OCI-LY7 (cell line): ENCODE measurements around the gene BEAN1. TPM values are rescaled to one million over a fixed set of nuclear protein-coding genes. Genes with fewer than 3 reads are reported as not detected.

ENCODE experiments used
- BruUV-seq: library from RNA; stranded (reverse); fragments of 400-500 nt; replicated peaks from 2 replicates; lab custom pipeline; 2021; lab: Mats Ljungman, UMichigan
- CTCF ChIA-PET: fragments of 300-600 bp; sonication (Branson Sonifier 250); formaldehyde crosslinking; loops from one replicate; lab custom pipeline; 2022; ENCODE audit warnings: antibody characterized with exemption; ENCODE audit not compliant: unreplicated experiment; lab: Charles Lee
- POLR2A ChIA-PET: fragments of 300-600 bp; sonication (Branson Sonifier 250); formaldehyde crosslinking; loops from one replicate; lab custom pipeline; 2022; ENCODE audit warnings: antibody characterized with exemption; lab: Charles Lee
- DNase-seq: peaks from one replicate; pipeline ENCODE4 v3.0.0-alpha.2; 2015; ENCODE audit warnings: low spot score
- H2AFZ ChIP-seq: fragments of 200-600 bp; sonication (generic), shearing (Covaris generic); 2 replicates; pipeline ENCODE4 v1.6.1; 2014; ENCODE audit warnings: mild to moderate bottlenecking, antibody characterized with exemption, low read length, moderate library complexity
- H3K27ac ChIP-seq: fragments of 200-600 bp; sonication (generic); 2 replicates; pipeline ENCODE4 v1.5.1; 2014; ENCODE audit warnings: mixed run types, low read depth, mild to moderate bottlenecking, moderate library complexity, low read length, inconsistent platforms; ENCODE audit not compliant: poor library complexity, severe bottlenecking
- H3K36me3 ChIP-seq: fragments of 200-600 bp; sonication (generic); 2 replicates; pipeline ENCODE4 v1.6.1; 2014; ENCODE audit warnings: mild to moderate bottlenecking, antibody characterized with exemption, low read length, moderate library complexity, mixed read lengths; ENCODE audit not compliant: insufficient read depth
- H3K4me1 ChIP-seq: fragments of 200-600 bp; sonication (generic); 2 replicates; pipeline ENCODE4 v1.5.1; 2014; ENCODE audit warnings: mild to moderate bottlenecking, low read length; ENCODE audit not compliant: insufficient read depth, poor library complexity, severe bottlenecking
- H3K4me2 ChIP-seq: fragments of 200-600 bp; sonication (generic); 2 replicates; pipeline ENCODE4 v1.6.1; 2014; ENCODE audit warnings: mild to moderate bottlenecking, low read length
- H3K4me3 ChIP-seq: fragments of 200-600 bp; sonication (generic); 2 replicates; pipeline ENCODE4 v1.5.1; 2014; ENCODE audit warnings: mild to moderate bottlenecking, low read depth, low read length; ENCODE audit not compliant: poor library complexity, severe bottlenecking
- H3K79me2 ChIP-seq: fragments of 200-600 bp; sonication (generic); 2 replicates; pipeline ENCODE4 v1.6.1; 2016; ENCODE audit warnings: low read depth, mild to moderate bottlenecking, low read length, moderate library complexity, mixed read lengths; ENCODE audit not compliant: insufficient read depth
- H3K9me2 ChIP-seq: fragments of 200-600 bp; sonication (generic); 2 replicates; pipeline ENCODE4 v1.6.1; 2016; ENCODE audit warnings: mild to moderate bottlenecking, low read length, mixed read lengths; ENCODE audit not compliant: insufficient read depth
- H3K9me3 ChIP-seq: fragments of 200-600 bp; sonication (generic); 2 replicates; pipeline ENCODE4 v1.6.1; 2014; ENCODE audit warnings: mild to moderate bottlenecking, mixed run types, low read length, mixed read lengths
- H4K20me1 ChIP-seq: fragments of 200-600 bp; sonication (generic); 2 replicates; pipeline ENCODE4 v1.6.1; 2014; ENCODE audit warnings: mild to moderate bottlenecking, antibody characterized with exemption, low read length, moderate library complexity, mixed read lengths; ENCODE audit not compliant: insufficient read depth
- CTCF ChIP-seq: fragments of 200-600 bp; sonication (generic); conservative IDR thresholded peaks from 2 replicates; pipeline ENCODE4 v1.5.1; 2014; ENCODE audit warnings: mild to moderate bottlenecking, antibody characterized with exemption, low read length, moderate library complexity, mixed read lengths
- EZH2phosphoT487 ChIP-seq: fragments of 200-600 bp; sonication (generic); IDR thresholded peaks from 2 replicates; pipeline ENCODE4 v1.6.1; 2018; ENCODE audit warnings: low read depth, borderline replicate concordance, mild to moderate bottlenecking, mixed run types, antibody characterized with exemption, low read length, moderate library complexity, mixed read lengths
- intact Hi-C: fragments of 100-400 bp; cut with micrococcal nuclease; formaldehyde crosslinking; loops from one replicate; pipeline ENCODE4 v1.10.0; 2022; ENCODE audit not compliant: unreplicated experiment
- total RNA-seq, 2 experiments: library from RNA; depleted of rRNA in 1 of 2; stranded (reverse); fragments of >200 nt in 1 of 2; shearing (Covaris generic) in 1 of 2; gene quantifications; 2 replicates each; pipeline ENCODE4 v1.2.3, GENCODE V29; 2014 to 2022

The BEAN1 gene
- total RNA-seq, 2 experiments from 2014 or later: 0.13 TPM; not detected in 1

DNA sequence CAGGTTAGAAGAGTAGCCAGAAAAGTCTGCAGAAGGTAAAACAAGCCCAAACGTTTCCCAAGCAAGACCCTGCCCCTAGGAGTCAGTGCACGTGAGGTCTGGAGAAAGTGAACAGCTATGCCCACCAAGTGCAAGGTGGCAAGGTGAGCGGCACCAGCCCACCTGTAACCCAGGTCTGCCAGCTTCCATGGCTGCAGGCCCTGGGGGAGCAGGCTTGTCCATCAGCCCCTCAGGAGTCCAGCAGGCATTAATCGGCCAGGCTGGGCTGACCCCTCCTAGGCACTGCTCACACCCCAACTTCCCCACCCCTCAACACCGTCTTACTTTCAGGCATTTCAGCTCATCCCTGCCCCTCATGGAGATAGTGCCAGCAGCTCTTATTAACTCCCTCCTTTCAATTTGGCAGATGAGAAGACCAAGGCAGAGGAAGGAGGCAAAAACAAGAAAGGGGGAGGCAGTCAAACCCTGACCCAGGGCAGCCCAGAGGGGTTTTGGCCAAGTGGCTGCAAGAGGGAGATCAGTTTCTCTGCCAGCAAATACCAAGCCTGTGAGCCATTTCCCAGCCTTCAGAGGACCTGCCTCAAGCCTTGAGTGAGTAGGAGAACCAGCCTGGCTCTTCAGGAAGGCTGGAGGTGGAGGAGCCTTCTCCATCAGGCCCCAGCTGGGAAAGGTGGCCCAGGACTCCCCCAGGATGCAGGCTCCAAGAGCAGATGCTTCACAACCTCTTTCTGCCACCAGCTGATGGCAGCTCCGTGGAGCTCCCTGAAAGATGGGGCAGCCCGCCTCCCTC lies 14.7 kb downstream of the BEAN1 start:
- Histone ChIP-seq H3K36me3 (no peaks in the 10 kb centered on the region), H3K4me1 (no peaks in the 10 kb centered on the region), H2AFZ (no peak overlapping the region), H3K27ac (no peak overlapping the region), H3K9me3 (no peaks in the 10 kb centered on the region), H3K9me2 (no peaks in the 10 kb centered on the region), H3K4me3 (no peak overlapping the region), H3K79me2 (no peaks in the 10 kb centered on the region), H3K4me2 (no peak overlapping the region), H4K20me1 (no peaks in the 10 kb centered on the region)
- no peak for DNase-seq
- CTCF ChIA-PET: no interaction called here
- no TSS peak for BruUV-seq
- POLR2A ChIA-PET: interaction anchor here (0.7 kb wide), 1 partner anchor 10 kb away, joined by 3 read pairs; no protein-coding TSS in a partner anchor
- TF ChIP-seq EZH2phosphoT487: no peak
- no peak for TF ChIP-seq CTCF
- intact Hi-C loops: no loop called here

- Histone ChIP-seq H3K4me1 (no peaks in the 10 kb centered on the region), H4K20me1 (no peaks in the 10 kb centered on the region), H3K4me2 (no peak overlapping the region), H2AFZ (no peak overlapping the region), H3K4me3 (no peak overlapping the region), H3K9me2 (no peaks in the 10 kb centered on the region), H3K9me3 (no peaks in the 10 kb centered on the region), H3K36me3 (no peaks in the 10 kb centered on the region), H3K79me2 (no peaks in the 10 kb centered on the region), H3K27ac (no peak overlapping the region)
- POLR2A ChIA-PET: interaction anchor here (0.6 kb wide), 1 partner anchor 78 kb away, joined by 3 read pairs; no protein-coding TSS in a partner anchor
- TF ChIP-seq CTCF: no peak
- TF ChIP-seq EZH2phosphoT487: no peak
- BruUV-seq: no TSS peak
- intact Hi-C loops: no loop called here
- CTCF ChIA-PET: no interaction called here
- DNase-seq: no peak
Measured at GRCh38 chr16:66442502-66443268, 15.6 kb downstream of the BEAN1 start.
